K562 (cell line): ENCODE data around the gene SAPCD1. TPM values are rescaled to one million over a fixed set of nuclear protein-coding genes. Genes with fewer than 3 reads are reported as not detected.

Source experiments
- ATAC-seq: fragments of 200-7000 bp; cut with Tn5 transposase; 3 replicates; pipeline ENCODE4 v1.9.1; 2020; ENCODE audit warnings: moderate library complexity
- BruUV-seq: library from RNA; stranded (reverse); fragments of 400-500 nt; replicated peaks from 2 replicates; lab custom pipeline; 2021; lab: Mats Ljungman, UMichigan
- CTCF ChIA-PET: fragments of 300-600 bp; formaldehyde crosslinking; extraction: SDS; loops from one replicate; lab custom pipeline; 2021; ENCODE audit warnings: low intra/inter-chr PET ratio; lab: Yijun Ruan, JAX
- POLR2A ChIA-PET: fragments of 300-600, 350-650 bp; sonication (Branson Sonifier 250); formaldehyde crosslinking; extraction: SDS; loops from one replicate; lab custom pipeline; 2021; ENCODE audit warnings: antibody characterized with exemption, inconsistent platforms; lab: Yijun Ruan, JAX
- DNase-seq, 4 experiments: peaks; one replicate each; pipeline versions ENCODE4 v3.0.0 to v3.0.0-alpha.2; 2011 to 2018; ENCODE audit warnings: low spot score in 3 of 4, mixed read lengths in 3 of 4; ENCODE audit errors: extremely low read depth in 1 of 4
- FAIRE-seq: peaks from 2 replicates; lab custom pipeline; 2011; peaks lifted over from hg19 to GRCh38; lab: Jason Lieb, UNC
- H2AFZ ChIP-seq: 2 replicates; pipeline ENCODE4 v1.6.0; 2011; ENCODE audit warnings: low read depth, low read length, control low read depth, inconsistent platforms
- H3K27ac ChIP-seq: fragments of 200-600 bp; 3 replicates; pipeline ENCODE4 v1.8.0; 2011; ENCODE audit warnings: low read depth, mild to moderate bottlenecking, control low read depth, inconsistent platforms, low read length, moderate library complexity, mixed read lengths; ENCODE audit errors: extremely low read depth
- H3K27me3 ChIP-seq, 2 experiments: fragments of 300-600 bp in 1 of 2; 2 replicates in 1 of 2; 3 replicates in 1 of 2; pipeline versions ENCODE4 v1.6.0 to v1.8.0; 2011; ENCODE audit warnings: inconsistent platforms in 2 of 2, low read length in 2 of 2, mild to moderate bottlenecking in 1 of 2, mixed read lengths in 1 of 2, moderate library complexity in 1 of 2; ENCODE audit not compliant: control insufficient read depth in 2 of 2, insufficient read depth in 2 of 2
- H3K36me3 ChIP-seq: fragments of 300-600 bp; 3 replicates; pipeline ENCODE4 v1.8.0; 2011; ENCODE audit warnings: mild to moderate bottlenecking, low read length, inconsistent platforms; ENCODE audit not compliant: control insufficient read depth, insufficient read depth
- H3K4me1 ChIP-seq, 2 experiments: fragments of 200-600 bp in 1 of 2; replicated peaks in 1 of 2; 2 replicates in 1 of 2; 3 replicates in 1 of 2; pipeline versions ENCODE4 v1.5.1 to v1.8.0; 2011; ENCODE audit warnings: inconsistent platforms in 2 of 2, low read length in 2 of 2, mild to moderate bottlenecking in 1 of 2, mixed read lengths in 1 of 2, moderate library complexity in 1 of 2; ENCODE audit not compliant: control insufficient read depth in 2 of 2, insufficient read depth in 2 of 2
- H3K4me2 ChIP-seq: 2 replicates; pipeline ENCODE4 v1.6.1; 2011; ENCODE audit warnings: low read length, control low read depth, inconsistent platforms, mixed read lengths; ENCODE audit not compliant: insufficient read depth
- H3K4me3 ChIP-seq: fragments of 200-600 bp; sonication (generic), shearing (Covaris generic); 2 replicates; pipeline ENCODE4 v1.5.1; 2016; ENCODE audit warnings: control low read depth, inconsistent platforms
- H3K79me2 ChIP-seq: fragments of 200-600 bp; 3 replicates; pipeline ENCODE4 v1.8.0; 2011; ENCODE audit warnings: low read length, inconsistent platforms; ENCODE audit not compliant: control insufficient read depth, insufficient read depth
- H3K9ac ChIP-seq, 2 experiments: 2 replicates each; pipeline versions ENCODE4 v1.6.0 to v1.6.1; 2011; ENCODE audit warnings: low read depth in 2 of 2, low read length in 2 of 2, control low read depth in 1 of 2, inconsistent platforms in 1 of 2, mild to moderate bottlenecking in 1 of 2, mixed read lengths in 1 of 2; ENCODE audit not compliant: insufficient read depth in 1 of 2
- H3K9me1 ChIP-seq: one replicate; pipeline ENCODE4 v1.6.0; 2011; ENCODE audit warnings: inconsistent platforms, mild to moderate bottlenecking, low read length, moderate library complexity; ENCODE audit not compliant: control insufficient read depth, insufficient read depth
- H3K9me3 ChIP-seq: replicated peaks from 2 replicates; pipeline ENCODE4 v1.5.1; 2011; ENCODE audit warnings: low read depth, low read length, inconsistent platforms; ENCODE audit not compliant: control insufficient read depth, insufficient read depth
- H4K20me1 ChIP-seq: replicated peaks from 2 replicates; pipeline ENCODE4 v1.6.1; 2011; ENCODE audit warnings: low read length, inconsistent platforms, mixed read lengths; ENCODE audit not compliant: control insufficient read depth, insufficient read depth
- BRCA1 ChIP-seq, 2 experiments: fragments of 450-650 bp in 1 of 2; sonication (generic) in 1 of 2; formaldehyde crosslinking in 1 of 2; IDR thresholded peaks; 2 replicates each; pipeline versions ENCODE4 v1.5.0 to v1.6.1; 2017 to 2020; ENCODE audit warnings: mild to moderate bottlenecking in 1 of 2, missing genetic modification reagents in 1 of 2
- FOXP1 ChIP-seq: sonication (generic); formaldehyde crosslinking; IDR thresholded peaks from 2 replicates; pipeline ENCODE4 v1.8.0; 2022; ENCODE audit warnings: mild to moderate bottlenecking, missing genetic modification reagents
- GATAD2A ChIP-seq: fragments of 450-650 bp; IDR thresholded peaks from 2 replicates; pipeline ENCODE4 v1.6.1; 2017
- HDAC1 ChIP-seq, 2 experiments: fragments of 450-650 bp; IDR thresholded peaks; 2 replicates each; pipeline ENCODE4 v1.6.1; 2016 to 2017; ENCODE audit warnings: inconsistent platforms in 1 of 2, mild to moderate bottlenecking in 1 of 2, moderate library complexity in 1 of 2
- JUND ChIP-seq, 2 experiments: IDR thresholded peaks; 2 replicates in 1 of 2; 3 replicates in 1 of 2; pipeline ENCODE4 v1.6.1; 2011; ENCODE audit warnings: borderline replicate concordance in 2 of 2, low read depth in 2 of 2, low read length in 2 of 2, improper control_type of control experiment in 1 of 2, missing biosample characterization in 1 of 2, missing genetic modification characterization in 1 of 2, missing genetic modification reagents in 1 of 2
- KAT2B ChIP-seq: IDR thresholded peaks from one replicate; pipeline ENCODE4 v1.6.1; 2012; ENCODE audit warnings: low read depth, mild to moderate bottlenecking, control low read depth, inconsistent platforms, low read length, moderate library complexity
- MCM3 ChIP-seq: fragments of 450-650 bp; IDR thresholded peaks from 2 replicates; pipeline ENCODE4 v1.6.1; 2016
- MIER1 ChIP-seq: fragments of 450-650 bp; IDR thresholded peaks from 2 replicates; pipeline ENCODE4 v1.6.1; 2016; ENCODE audit warnings: antibody characterized with exemption, mild to moderate bottlenecking, low read depth
- MTA1 ChIP-seq: fragments of 450-650 bp; IDR thresholded peaks from 2 replicates; pipeline ENCODE4 v1.6.1; 2017; ENCODE audit warnings: borderline replicate concordance
- NR4A1 ChIP-seq, 2 experiments: fragments of 250-450 bp in 1 of 2; fragments of 450-650 bp in 1 of 2; sonication (Bioruptor Pico) in 1 of 2; IDR thresholded peaks; 2 replicates each; pipeline versions ENCODE4 v1.4.0 to v1.6.1; 2016 to 2020; ENCODE audit warnings: mild to moderate bottlenecking in 2 of 2, missing compliant biosample characterization in 1 of 2, missing genetic modification characterization in 1 of 2, moderate library complexity in 1 of 2
- POLR2H ChIP-seq: IDR thresholded peaks from 2 replicates; pipeline ENCODE4 v1.6.1; 2016; ENCODE audit warnings: missing genetic modification characterization, low read depth, mild to moderate bottlenecking, control low read depth, missing compliant biosample characterization, moderate library complexity
- RBFOX2 ChIP-seq: fragments of 200-400 bp; formaldehyde crosslinking; IDR thresholded peaks from 2 replicates; pipeline ENCODE4 v1.6.1; 2017; ENCODE audit warnings: low read depth, mild to moderate bottlenecking, low read length, moderate library complexity
- RCOR1 ChIP-seq, 2 experiments: IDR thresholded peaks; 2 replicates each; pipeline ENCODE4 v1.6.1; 2012; ENCODE audit warnings: low read depth in 2 of 2, low read length in 2 of 2, borderline replicate concordance in 1 of 2, improper control_type of control experiment in 1 of 2
- SMAD2 ChIP-seq: fragments of 150-350 bp; IDR thresholded peaks from 2 replicates; pipeline ENCODE4 v1.6.1; 2014; ENCODE audit warnings: low read depth, mild to moderate bottlenecking, low read length
- SMARCC2 ChIP-seq: fragments of 450-650 bp; IDR thresholded peaks from 2 replicates; pipeline ENCODE4 v1.6.1; 2017; ENCODE audit warnings: antibody characterized with exemption, moderate library complexity, mild to moderate bottlenecking, low read depth
- SRSF3 ChIP-seq: fragments of 200-400 bp; formaldehyde crosslinking; IDR thresholded peaks from 2 replicates; pipeline ENCODE4 v1.6.1; 2016; ENCODE audit warnings: mild to moderate bottlenecking, low read length, moderate library complexity; ENCODE audit not compliant: insufficient read depth
- STAT5B ChIP-seq: fragments of 250-450 bp; sonication (Bioruptor Pico); IDR thresholded peaks from 2 replicates; pipeline ENCODE4 v1.8.0; 2021; ENCODE audit warnings: mild to moderate bottlenecking, inconsistent platforms
- TFE3 ChIP-seq: fragments of 450-650 bp; formaldehyde crosslinking; IDR thresholded peaks from 2 replicates; pipeline ENCODE4 v1.4.0; 2020; ENCODE audit warnings: mild to moderate bottlenecking, mixed read lengths
- ZBTB26 ChIP-seq: fragments of 450-650 bp; formaldehyde crosslinking; IDR thresholded peaks from 2 replicates; pipeline ENCODE4 v1.4.0; 2022; ENCODE audit warnings: missing genetic modification characterization
- ZNF239 ChIP-seq: fragments of 250-450 bp; sonication (Bioruptor Pico); IDR thresholded peaks from 2 replicates; pipeline ENCODE4 v1.4.0; 2020; ENCODE audit warnings: mild to moderate bottlenecking
- ZNF324 ChIP-seq: fragments of 250-450 bp; sonication (Bioruptor Pico); IDR thresholded peaks from 2 replicates; pipeline ENCODE4 v1.4.0; 2020; ENCODE audit warnings: mild to moderate bottlenecking
- WGBS: fragments of 100-300 bp; shearing (Covaris generic); methylation state at CpG from one replicate; pipeline ENCODE4 v1.1.6; 2016; ENCODE audit warnings: low coverage, mixed read lengths; ENCODE audit not compliant: insufficient coverage; ENCODE audit errors: missing lambda C conversion rate; 5-methylcytosine and 5-hydroxymethylcytosine counted together
- in situ Hi-C: fragments of 300-500 bp; cut with MboI; formaldehyde crosslinking; loops from 4 replicates; pipeline ENCODE4 v1.15.0; 2018; ENCODE audit warnings: inconsistent platforms, mixed read lengths
- intact Hi-C: fragments of 100-400 bp; cut with micrococcal nuclease; formaldehyde crosslinking; loops from 2 replicates; pipeline ENCODE4 v1.14.2; 2022
- polyA plus RNA-seq, 8 experiments: library from polyadenylated mRNA; depleted of rRNA in 4 of 8; stranded (reverse) in 5 of 8; unstranded in 3 of 8; fragments of >200 nt; fragmentation: Nextera tagmentation in 2 of 8; fragmentation: Illumina TruSeq in 1 of 8; extraction: Ambion mirVana in 2 of 8; extraction: Trizol in 1 of 8; gene quantifications; 2 replicates each; pipeline versions ENCODE4 v1.2.1 to v1.2.3, GENCODE V29; 2011 to 2014; ENCODE audit warnings: inconsistent platforms in 1 of 8, missing spikeins in 1 of 8
- total RNA-seq, 7 experiments: library from RNA; depleted of rRNA in 6 of 7; stranded (reverse); fragments of >200 nt in 6 of 7; fragmentation: Illumina TruSeq in 2 of 7; extraction: Trizol in 2 of 7; gene quantifications; 2 replicates each; pipeline versions ENCODE4 v1.2.1 to v1.2.3, GENCODE V29; 2011 to 2021; ENCODE audit warnings: low replicate concordance in 1 of 7

The SAPCD1 gene
- total and polyA plus RNA-seq, 9 of the 15 experiments (the other 6 are each of a cell fraction or from before 2014, with no cell fraction given), result 2.6 to 30.2 (median 7.4) TPM

GRCh38 chr6:31742894-31743293, 19.6 kb upstream of the SAPCD1 start:
- H3K4me3 ChIP-seq, result no peak overlapping the region
- peak overlapping the region; percentile 14; the same call in 1 of the 3 replicates for H3K27ac ChIP-seq
- peaks cover 41% of the 10 kb centered on the region for H3K79me2 ChIP-seq
- H2AFZ ChIP-seq, result no peak overlapping the region
- no peaks in the 10 kb centered on the region for H3K9me1 ChIP-seq
- H3K9ac ChIP-seq, result peak overlapping the region; percentile 10 to 26; a peak in 3 of 4 replicates
- H4K20me1 ChIP-seq, result no peaks in the 10 kb centered on the region
- no peaks in the 10 kb centered on the region for H3K9me3 ChIP-seq
- FAIRE-seq (no peak), DNase-seq (no peak), ATAC-seq (no peak)
- intact Hi-C loops, result no loop called here
- peaks cover 61% of the 10 kb centered on the region for H3K36me3 ChIP-seq
- H3K4me1 ChIP-seq, result peaks cover 42 to 45% of the 10 kb centered on the region in 2 experiments
- H3K4me2 ChIP-seq, result no peak overlapping the region
- ChIA-PET POLR2A (interaction anchor here (0.9 to 8.4 kb wide), 4 partner anchors 15 to 85 kb away, joined by 3 to 85 read pairs (median 4); partner anchors contain the start of gene HSPA1B), CTCF (no interaction called here)
- in situ Hi-C loops, result no loop called here
- BruUV-seq, result no TSS peak
- 45% methylated on average over 3 of the region's 3 CpGs for WGBS
- H3K27me3 ChIP-seq, result no peaks in the 10 kb centered on the region
- TF ChIP-seq POLR2H (tag), result no peak
- TF ChIP-seq STAT5B, result no peak
- no peak for TF ChIP-seq SMAD2
- TF ChIP-seq ZBTB26, result 0 out of 2 replicates have a peak, but pooled peaks have one; percentile 54
- no peak for TF ChIP-seq MIER1
- TF ChIP-seq MCM3, result no peak
- TF ChIP-seq ZNF239 (CRISPR knock-in tag), result no peak
- no peak; the same call in 1 of the 2 replicates for TF ChIP-seq JUND (IDR thresholded peaks at IDR 0.05; ENCODE audit: borderline replicate concordance, low read depth, low read length)
- no peak for TF ChIP-seq JUND (tag; IDR thresholded peaks at IDR 0.05; ENCODE audit: borderline replicate concordance, low read depth, low read length)
- TF ChIP-seq GATAD2A, result no peak
- 0 out of 4 replicates have a peak, but pooled peaks of 1 of the 2 experiments have one; percentile 26 for TF ChIP-seq RCOR1 (IDR thresholded peaks at IDR 0.05; ENCODE audit: borderline replicate concordance in 1 of 2, low read depth in 2 of 2, low read length in 2 of 2)
- TF ChIP-seq TFE3 (CRISPR knock-in tag), result no peak
- no peak for TF ChIP-seq KAT2B
- TF ChIP-seq SRSF3, result no peak
- no peak for TF ChIP-seq SMARCC2
- no peak for TF ChIP-seq HDAC1 (IDR thresholded peaks at IDR 0.05)
- TF ChIP-seq NR4A1 (CRISPR knock-in tag; IDR thresholded peaks at IDR 0.05), result no peak
- no peak for TF ChIP-seq NR4A1 (tag; IDR thresholded peaks at IDR 0.05)
- TF ChIP-seq RBFOX2, result 0 out of 2 replicates have a peak, but pooled peaks have one; percentile 17
- 0 out of 2 replicates have a peak, but pooled peaks have one; percentile 16 for TF ChIP-seq FOXP1 (CRISPR knock-in tag)
- TF ChIP-seq BRCA1 (IDR thresholded peaks at IDR 0.05), result no peak
- TF ChIP-seq BRCA1 (CRISPR knock-in tag; IDR thresholded peaks at IDR 0.05), result no peak
- no peak for TF ChIP-seq MTA1
- no peak for TF ChIP-seq ZNF324 (CRISPR knock-in tag)
